OCI-LY3 (cell line): Measurements from ENCODE around the gene TMEM266.

Experiments
- H2AFZ ChIP-seq: fragments of 200-600, 300-600 bp; shearing (Covaris generic); 2 replicates; pipeline ENCODE4 v1.6.0; 2014; ENCODE audit warnings: antibody characterized with exemption, low read depth, low read length
- H3K27ac ChIP-seq: fragments of 200-600, 300-600 bp; sonication (generic); 2 replicates; pipeline ENCODE4 v1.5.1; 2014; ENCODE audit warnings: mild to moderate bottlenecking, low read length, moderate library complexity, mixed read lengths
- H3K27me3 ChIP-seq: fragments of 200-600, 300-600 bp; sonication (generic); 2 replicates; pipeline ENCODE4 v1.6.1; 2014; ENCODE audit warnings: low read depth, low read length, mixed read lengths
- H3K36me3 ChIP-seq: fragments of 200-600, 300-600 bp; sonication (generic); replicated peaks from 2 replicates; pipeline ENCODE3; 2014; ENCODE audit warnings: low read depth, low read length, mixed read lengths
- H3K4me1 ChIP-seq: fragments of 300-600, 200-600 bp; sonication (generic); 2 replicates; pipeline ENCODE4 v1.6.1; 2014; ENCODE audit warnings: low read length, mixed read lengths
- H3K4me2 ChIP-seq: fragments of 200-600, 300-600 bp; sonication (generic); 2 replicates; pipeline ENCODE4 v1.6.1; 2014; ENCODE audit warnings: low read length, mixed read lengths
- H3K4me3 ChIP-seq: fragments of 300-600, 200-600 bp; sonication (generic); 2 replicates; pipeline ENCODE4 v1.5.1; 2014; ENCODE audit warnings: antibody characterized with exemption, mild to moderate bottlenecking, low read length, moderate library complexity
- H3K79me2 ChIP-seq: fragments of 300-600, 200-600 bp; shearing (Covaris generic); 2 replicates; pipeline ENCODE4 v1.6.1; 2014; ENCODE audit warnings: mild to moderate bottlenecking, low read length, mixed read lengths
- H3K9ac ChIP-seq: fragments of 300-600, 200-600 bp; shearing (Covaris generic); 2 replicates; pipeline ENCODE4 v1.6.0; 2014; ENCODE audit warnings: mild to moderate bottlenecking, low read length, moderate library complexity
- H3K9me3 ChIP-seq: fragments of 200-600, 300-600 bp; shearing (Covaris generic); 2 replicates; pipeline ENCODE4 v1.6.1; 2014; ENCODE audit warnings: low read length, mixed read lengths; ENCODE audit not compliant: insufficient read depth
- H4K20me1 ChIP-seq: fragments of 200-600, 300-600 bp; sonication (generic); 2 replicates; pipeline ENCODE4 v1.6.1; 2016; ENCODE audit warnings: low read length, mixed read lengths; ENCODE audit not compliant: insufficient read depth
- EZH2phosphoT487 ChIP-seq: fragments of 200-600 bp; shearing (Covaris generic); IDR thresholded peaks from 2 replicates; pipeline ENCODE4 v1.6.1; 2018; ENCODE audit warnings: antibody characterized with exemption, mixed run types, low read depth
- TF ChIP-seq, protein P1 (sequence below): fragments of 200-600, 300-600 bp; sonication (generic); IDR thresholded peaks from 2 replicates; pipeline ENCODE4 v1.5.1; 2014; ENCODE audit warnings: antibody characterized with exemption, low read length, low read depth

Gene TMEM266

GRCh38 chr15:76176059-76176458, 116.3 kb downstream of the TMEM266 start:
- no peak overlapping the region for H3K27ac ChIP-seq
- TF ChIP-seq, protein P1, sequence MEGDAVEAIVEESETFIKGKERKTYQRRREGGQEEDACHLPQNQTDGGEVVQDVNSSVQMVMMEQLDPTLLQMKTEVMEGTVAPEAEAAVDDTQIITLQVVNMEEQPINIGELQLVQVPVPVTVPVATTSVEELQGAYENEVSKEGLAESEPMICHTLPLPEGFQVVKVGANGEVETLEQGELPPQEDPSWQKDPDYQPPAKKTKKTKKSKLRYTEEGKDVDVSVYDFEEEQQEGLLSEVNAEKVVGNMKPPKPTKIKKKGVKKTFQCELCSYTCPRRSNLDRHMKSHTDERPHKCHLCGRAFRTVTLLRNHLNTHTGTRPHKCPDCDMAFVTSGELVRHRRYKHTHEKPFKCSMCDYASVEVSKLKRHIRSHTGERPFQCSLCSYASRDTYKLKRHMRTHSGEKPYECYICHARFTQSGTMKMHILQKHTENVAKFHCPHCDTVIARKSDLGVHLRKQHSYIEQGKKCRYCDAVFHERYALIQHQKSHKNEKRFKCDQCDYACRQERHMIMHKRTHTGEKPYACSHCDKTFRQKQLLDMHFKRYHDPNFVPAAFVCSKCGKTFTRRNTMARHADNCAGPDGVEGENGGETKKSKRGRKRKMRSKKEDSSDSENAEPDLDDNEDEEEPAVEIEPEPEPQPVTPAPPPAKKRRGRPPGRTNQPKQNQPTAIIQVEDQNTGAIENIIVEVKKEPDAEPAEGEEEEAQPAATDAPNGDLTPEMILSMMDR = no peak
- no peak for TF ChIP-seq EZH2phosphoT487

DNA sequence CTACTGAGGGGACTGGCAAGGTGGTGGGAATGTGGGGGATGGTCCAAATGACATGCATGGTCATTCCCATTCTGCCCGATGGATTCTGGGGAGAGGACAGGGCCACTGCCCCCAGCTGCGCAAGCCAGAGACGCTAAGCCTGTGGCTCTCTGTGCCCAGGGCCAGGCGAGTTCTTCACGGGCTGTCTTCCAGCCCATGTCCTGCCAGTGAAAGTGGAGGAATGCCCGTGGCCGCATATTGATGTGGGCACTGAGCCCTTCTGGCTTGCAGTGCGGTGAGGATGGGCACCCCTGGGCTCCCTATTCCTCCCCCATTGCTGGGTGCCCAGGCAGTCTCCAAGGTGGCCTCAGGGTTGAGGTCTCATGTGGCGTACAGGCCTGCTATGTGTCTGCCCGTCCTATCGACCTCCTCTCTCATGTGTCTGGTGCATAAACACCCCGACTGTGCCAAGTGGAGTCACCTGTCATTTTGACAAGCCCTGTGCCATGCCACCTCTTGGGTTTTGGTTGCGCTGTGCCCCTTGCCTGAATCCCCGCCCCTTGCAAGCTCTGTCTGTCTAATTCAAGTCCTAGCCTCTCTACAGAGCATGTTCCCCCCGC, 116.8 kb downstream of the TMEM266 start:
- Histone ChIP-seq H3K36me3 (no peaks in the 10 kb centered on the region), H3K27ac (no peak overlapping the region), H3K27me3 (peaks cover 47% of the 10 kb centered on the region), H3K4me2 (no peak overlapping the region), H3K79me2 (no peaks in the 10 kb centered on the region), H3K4me1 (peaks cover 8% of the 10 kb centered on the region), H3K9ac (no peak overlapping the region), H3K4me3 (no peak overlapping the region), H2AFZ (no peak overlapping the region), H3K9me3 (no peaks in the 10 kb centered on the region), H4K20me1 (no peaks in the 10 kb centered on the region; the same call in 1 of the 2 replicates)
- no peak for TF ChIP-seq EZH2phosphoT487
- TF ChIP-seq, protein P1 = no peak

More at GRCh38 chr15:76176059-76176458, 116.3 kb downstream of the TMEM266 start:
- Histone ChIP-seq H4K20me1 (no peaks in the 10 kb centered on the region; the same call in 1 of the 2 replicates), H3K27me3 (peaks cover 44% of the 10 kb centered on the region), H3K4me2 (no peak overlapping the region), H3K9ac (no peak overlapping the region), H3K4me1 (peaks cover 3% of the 10 kb centered on the region), H3K9me3 (no peaks in the 10 kb centered on the region), H3K36me3 (no peaks in the 10 kb centered on the region), H3K79me2 (no peaks in the 10 kb centered on the region), H2AFZ (no peak overlapping the region), H3K4me3 (no peak overlapping the region)

- no peak for TF ChIP-seq EZH2phosphoT487
- TF ChIP-seq, protein P1 = no peak
- H4K20me1 ChIP-seq = no peaks in the 10 kb centered on the region; the same call in 1 of the 2 replicates
- no peak overlapping the region for H2AFZ ChIP-seq
- no peak overlapping the region for H3K4me2 ChIP-seq
- no peak overlapping the region for H3K9ac ChIP-seq
- peaks cover 49% of the 10 kb centered on the region for H3K27me3 ChIP-seq
- H3K79me2 ChIP-seq = no peaks in the 10 kb centered on the region
- peaks cover 14% of the 10 kb centered on the region for H3K4me1 ChIP-seq
- H3K36me3 ChIP-seq = no peaks in the 10 kb centered on the region
- no peaks in the 10 kb centered on the region for H3K9me3 ChIP-seq
- no peak overlapping the region for H3K4me3 ChIP-seq
- no peak overlapping the region for H3K27ac ChIP-seq
Measured at GRCh38 chr15:76177491-76178040, 117.8 kb downstream of the TMEM266 start.

DNA sequence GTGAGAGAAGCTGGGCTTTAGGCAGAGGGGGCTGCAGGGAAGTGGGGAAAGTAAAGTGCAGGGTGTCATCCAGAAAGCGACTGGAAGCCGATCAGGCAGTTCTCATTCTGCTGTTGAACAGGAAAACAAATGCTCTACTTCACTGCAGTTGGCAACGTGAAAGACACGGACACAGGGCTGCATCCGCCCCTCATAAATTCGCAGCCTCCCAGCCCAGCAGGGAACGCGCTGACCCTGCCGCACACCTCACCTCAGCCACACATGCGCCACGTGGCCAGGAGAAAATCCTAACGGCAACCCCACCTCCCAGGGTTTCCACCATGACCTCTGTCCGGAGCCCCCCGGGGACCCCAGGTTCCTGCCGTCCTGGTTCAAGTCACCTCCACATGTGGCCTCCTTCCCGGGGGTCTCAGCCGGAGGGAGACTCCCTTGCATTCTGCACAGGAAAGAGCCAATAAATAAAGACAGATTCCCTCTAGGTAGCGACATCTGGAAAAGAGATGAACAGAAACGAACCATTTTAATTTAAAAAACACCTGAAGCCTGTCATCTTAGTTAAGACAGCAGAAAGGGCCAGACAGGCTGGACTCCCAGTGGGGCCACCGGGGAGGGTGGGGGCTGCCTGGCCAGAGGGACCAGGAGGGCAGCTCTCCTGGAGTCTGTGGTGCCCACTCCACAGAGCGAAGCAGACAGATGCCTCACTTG, 118.7 kb downstream of the TMEM266 start:
- Histone ChIP-seq H3K4me2 (no peak overlapping the region), H3K9me3 (no peaks in the 10 kb centered on the region), H3K4me3 (no peak overlapping the region), H3K36me3 (no peaks in the 10 kb centered on the region), H3K9ac (no peak overlapping the region), H3K27me3 (peaks cover 54% of the 10 kb centered on the region), H3K79me2 (no peaks in the 10 kb centered on the region), H4K20me1 (no peaks in the 10 kb centered on the region; the same call in 1 of the 2 replicates), H2AFZ (no peak overlapping the region), H3K4me1 (peaks cover 14% of the 10 kb centered on the region), H3K27ac (no peak overlapping the region)
- TF ChIP-seq EZH2phosphoT487 = no peak
- TF ChIP-seq, protein P1 = no peak
